Limb (tissue), 2 donors: ENCODE data around the gene HS6ST2.
A peak's percentile ranks its signal among the peaks of the same experiment; 100 is the strongest.

Experiments
- DNase-seq, 2 donors: peaks; one replicate each; pipeline ENCODE4 v3.0.0-alpha.2; 2016; ENCODE audit errors: extremely low spot score in 2 of 2

The HS6ST2 gene

DNA sequence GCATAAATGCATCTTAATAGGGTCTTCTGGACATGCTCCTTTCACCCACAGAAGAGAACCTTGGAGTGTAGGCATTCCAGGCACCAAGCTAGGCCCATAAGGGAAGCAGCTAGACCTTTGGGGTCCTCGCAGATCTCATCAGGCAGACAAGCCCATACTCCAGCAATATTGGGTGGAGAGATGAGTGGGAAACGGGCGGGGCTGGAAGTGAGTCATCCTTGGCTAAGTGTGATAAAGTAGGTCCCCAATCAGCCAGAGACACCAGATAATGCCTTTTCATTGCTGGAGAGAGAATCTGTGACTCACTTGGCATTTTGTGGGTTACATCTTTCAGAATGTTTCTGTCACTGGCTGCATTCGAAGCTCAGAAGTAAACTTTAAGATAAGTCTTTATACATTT lies 336.3 kb downstream of the HS6ST2 start:
- no peak for DNase-seq

DNA sequence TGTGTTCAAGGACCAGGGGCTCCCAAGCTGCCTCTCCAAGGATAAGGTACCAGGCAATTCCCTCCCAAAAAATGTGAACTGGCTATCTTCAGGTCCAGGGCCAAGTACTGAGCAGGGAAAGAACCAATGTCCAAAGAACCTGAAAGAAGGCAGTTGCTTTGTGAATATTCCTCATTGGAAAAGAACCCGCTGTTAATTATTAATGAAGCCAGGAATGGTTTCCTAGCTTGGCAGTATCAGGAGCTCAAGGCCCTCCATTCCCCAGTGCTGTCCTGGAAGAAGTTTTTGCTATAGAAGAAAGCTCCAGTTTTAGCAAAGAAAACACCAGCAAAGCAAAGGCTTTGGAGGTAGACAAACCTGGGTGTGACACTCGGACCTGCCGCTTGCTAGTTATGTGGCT lies 339.6 kb downstream of the HS6ST2 start:
- no peak for DNase-seq

DNA sequence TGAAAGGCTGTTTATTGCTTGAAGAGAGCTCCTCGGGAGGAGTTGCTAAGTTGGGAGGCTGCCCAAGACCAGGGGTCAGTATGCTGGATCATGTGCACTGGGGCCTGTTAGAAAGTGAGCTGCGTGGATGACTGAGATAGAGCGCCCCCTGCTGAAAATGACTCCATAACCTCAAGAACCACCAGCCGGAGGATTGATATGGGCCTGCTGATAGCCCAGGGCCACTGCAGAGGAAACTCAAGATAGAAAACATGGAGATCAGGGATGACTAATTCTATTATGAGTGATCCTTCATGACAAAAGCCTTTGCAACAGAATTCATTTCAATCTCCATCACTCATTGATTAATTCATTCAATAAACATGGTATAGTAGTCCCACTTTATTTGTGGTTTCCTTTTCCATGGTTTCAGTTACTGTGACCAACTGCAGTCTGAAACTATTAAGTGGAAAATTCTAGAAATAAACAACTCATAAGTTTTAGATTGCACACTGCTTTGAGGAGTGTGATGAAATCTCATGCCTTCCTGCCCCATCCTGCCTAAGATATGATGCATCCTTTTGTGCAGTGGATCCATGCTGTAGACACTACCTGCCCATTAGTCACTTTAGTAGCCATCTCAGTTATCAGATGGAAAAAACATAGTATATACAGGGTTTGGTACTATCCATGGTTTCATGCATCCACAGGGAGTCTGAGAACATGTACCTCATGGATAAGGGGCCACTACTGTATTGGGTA lies 342.9 kb downstream of the HS6ST2 start:
- peak in 1 of 2 donors; percentile 1 for DNase-seq

DNA sequence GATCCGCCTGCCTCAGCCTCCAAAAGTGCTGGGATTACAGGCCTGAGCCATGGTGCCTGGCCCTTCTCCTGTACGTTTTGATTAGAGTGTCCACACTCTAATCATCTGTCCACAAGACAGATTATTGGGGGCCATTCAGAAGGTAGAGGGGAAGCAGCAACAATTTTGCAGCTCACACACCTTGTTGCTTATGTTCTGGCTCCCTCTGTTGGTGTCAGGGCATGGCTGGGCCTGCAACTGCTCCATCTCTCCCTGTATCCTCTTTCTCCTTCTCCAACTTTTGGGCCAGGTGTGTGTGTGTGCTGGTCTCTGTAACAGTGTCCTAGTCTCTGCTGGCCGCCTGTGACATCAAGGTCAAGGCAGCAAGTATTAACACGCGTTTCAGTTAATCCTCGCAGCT lies 344.1 kb downstream of the HS6ST2 start:
- DNase-seq: peak in 1 of 2 donors; percentile 1

DNA sequence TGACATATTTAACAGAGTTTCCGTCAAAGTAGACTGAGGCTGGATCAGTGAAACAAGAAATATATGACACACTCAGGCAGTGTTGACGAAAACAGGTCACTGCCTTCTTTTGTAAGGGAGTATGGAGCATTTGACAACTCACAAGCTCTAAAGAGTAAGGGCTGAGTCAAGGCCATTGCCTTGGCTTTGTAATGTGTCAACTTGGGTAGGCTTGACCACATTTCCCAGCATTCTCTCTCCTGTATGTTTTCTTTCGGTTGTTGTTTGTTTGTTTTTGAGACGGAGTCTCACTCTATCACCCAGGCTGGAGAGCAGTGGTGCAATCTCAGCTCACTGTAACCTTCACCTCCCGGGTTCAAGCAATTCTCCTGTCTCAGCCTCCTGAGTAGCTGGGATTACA lies 344.6 kb downstream of the HS6ST2 start:
- no peak for DNase-seq

DNA sequence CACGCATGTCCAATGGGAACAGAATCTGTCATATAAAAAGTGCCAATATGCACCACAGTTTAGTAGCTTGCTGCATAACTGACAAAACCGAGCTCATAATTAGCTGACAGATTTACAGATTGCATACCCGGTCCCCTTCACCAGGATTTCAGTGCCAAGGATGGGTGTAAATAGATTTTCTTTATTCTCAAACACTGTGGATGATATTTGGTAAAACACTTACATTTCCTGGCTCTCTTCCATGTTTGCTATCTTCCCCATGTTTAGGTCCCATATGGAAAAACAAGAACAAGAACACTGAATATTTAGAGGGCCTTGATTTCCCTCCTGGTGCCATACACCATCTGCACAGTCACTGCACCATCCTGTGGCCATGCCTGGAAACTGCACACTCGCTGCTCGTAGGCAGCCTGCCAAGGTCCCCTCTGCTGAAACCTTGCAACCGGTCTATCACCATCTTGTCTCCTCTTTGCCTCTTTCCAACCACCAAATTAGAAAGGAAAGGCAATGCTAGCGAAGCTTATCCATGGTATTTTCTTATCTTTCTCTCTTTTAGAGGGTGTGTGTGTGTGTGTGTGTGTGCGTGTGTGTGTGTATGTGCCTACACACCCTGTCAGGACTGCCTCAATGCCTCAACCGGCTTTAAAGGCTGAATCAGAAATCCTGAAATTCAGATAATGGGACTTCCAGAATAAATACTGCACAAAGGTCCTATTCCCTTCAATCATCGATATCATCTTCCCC lies 345.4 kb downstream of the HS6ST2 start:
- DNase-seq: peak; percentile 17 to 64

DNA sequence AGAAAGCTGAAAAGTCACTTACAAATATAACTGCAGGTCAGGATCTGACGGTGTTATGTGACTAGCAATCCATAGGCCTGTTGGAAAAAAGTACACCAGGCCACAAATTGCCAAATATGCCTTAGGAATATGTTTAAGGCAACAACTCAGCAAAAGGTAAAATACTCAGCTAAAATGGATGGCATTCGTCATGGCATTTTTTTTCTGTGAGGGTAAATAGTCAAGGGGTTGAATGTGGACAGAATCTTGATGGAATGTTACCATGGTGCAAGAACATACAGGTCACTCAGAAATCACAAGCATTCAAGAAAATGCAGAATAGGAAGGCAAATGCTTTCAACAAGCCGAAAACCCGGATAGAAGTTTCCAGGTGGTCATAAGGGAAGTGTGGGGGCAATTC lies 347.9 kb downstream of the HS6ST2 start:
- no peak for DNase-seq

DNA sequence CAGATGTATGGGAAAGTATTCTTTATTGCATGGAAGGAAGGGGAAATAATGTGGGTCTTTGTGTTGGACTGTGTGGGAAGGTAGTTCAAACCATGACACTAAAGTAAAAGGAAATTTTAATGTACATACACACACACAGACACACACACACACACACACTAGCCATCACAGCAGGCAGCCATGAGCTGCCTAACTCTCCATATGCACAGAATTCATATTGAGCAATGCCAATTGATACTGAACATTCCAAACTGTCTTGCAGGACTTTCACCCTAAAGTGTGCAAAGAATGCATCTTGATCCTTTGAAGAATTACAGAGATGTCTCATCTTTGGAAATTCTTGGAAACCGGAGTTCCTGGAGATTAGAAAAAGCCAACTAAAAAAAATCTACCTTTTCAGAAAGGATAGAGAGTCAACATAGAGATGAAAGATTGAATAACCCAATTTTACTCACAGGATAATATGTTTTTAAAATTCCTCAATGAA lies 349.0 kb downstream of the HS6ST2 start:
- no peak for DNase-seq

DNA sequence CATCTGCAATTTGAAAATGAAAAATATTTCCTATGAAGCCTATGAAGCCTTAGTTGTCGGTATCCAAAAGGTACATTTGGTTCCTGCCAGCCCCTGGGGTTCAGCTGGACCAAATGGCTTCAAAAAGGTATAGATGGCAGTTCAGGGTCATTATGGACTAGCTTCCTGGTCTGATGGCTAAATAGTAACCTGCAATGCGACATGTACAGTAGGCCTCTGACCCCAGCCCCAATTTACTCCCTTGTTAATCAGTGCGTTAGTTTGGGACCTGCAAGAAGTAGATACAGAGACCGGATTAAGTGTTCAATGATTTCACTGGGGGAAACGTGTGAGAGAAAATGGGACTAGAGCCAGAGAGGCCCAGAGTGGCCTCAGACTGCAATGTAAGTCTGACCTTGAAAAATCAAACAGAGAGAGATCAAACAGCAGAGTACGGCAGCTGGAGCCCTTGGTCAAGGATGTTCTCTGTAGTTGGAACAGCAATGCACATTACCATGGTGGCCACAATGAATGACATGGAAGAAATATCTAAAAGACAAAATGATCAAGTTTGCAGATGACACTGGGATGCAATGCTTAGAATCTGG lies 354.6 kb downstream of the HS6ST2 start:
- DNase-seq: no peak

DNA sequence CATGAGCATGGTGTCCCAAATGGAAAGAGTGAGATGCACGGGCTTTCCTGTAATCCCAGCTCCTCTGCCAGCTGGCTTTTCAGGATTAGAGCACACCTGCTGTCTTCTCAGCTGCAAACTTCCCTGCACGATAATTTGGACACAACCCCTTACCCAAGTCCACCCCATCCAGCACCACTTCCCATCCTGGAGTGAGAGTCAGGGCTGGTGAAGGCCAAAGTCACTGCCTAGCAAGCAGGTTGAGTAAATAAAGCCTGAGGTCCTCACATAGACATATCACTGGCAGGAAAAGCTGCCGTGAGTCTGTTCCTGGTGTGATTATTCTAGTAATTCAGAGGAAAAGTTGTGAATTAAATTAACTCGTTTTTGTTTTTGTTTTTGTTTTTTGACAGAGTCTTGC lies 355.7 kb downstream of the HS6ST2 start:
- DNase-seq: no peak

DNA sequence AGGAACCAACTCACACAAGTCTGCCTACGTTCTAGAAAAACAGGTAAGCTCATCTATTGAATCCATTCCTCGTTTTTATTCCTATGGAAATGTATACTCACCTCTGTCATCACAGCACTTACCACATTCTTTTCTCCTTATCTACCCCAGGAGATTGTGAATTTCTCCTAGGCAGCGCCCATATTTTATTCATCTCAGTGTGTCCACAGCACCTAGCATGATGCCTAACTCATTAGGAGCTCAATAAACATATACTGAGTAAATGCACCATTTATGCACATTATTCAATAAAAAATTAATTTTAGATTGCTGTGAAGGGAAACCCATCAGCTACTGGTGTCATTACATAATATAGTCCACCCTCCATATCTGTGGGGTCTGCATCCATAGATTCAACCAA lies 363.4 kb downstream of the HS6ST2 start:
- no peak for DNase-seq

DNA sequence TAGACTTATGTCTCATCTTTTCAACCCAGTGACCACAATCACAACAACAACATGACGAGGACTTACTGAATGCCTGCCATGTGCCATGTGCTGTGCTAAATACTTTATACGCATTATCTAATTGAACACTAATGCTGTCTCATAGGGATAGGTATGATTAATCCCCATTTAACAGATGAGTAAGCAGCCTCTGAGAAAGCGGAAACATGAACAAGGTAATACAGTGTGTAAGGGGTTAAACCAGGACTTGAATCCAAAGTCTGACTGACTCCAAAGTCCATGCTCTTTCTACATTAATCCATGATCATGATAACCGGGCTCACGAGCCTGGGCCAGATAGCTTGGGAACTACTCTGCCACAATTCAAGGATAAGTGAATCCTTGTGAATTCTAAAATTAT lies 364.3 kb downstream of the HS6ST2 start:
- no peak for DNase-seq

DNA sequence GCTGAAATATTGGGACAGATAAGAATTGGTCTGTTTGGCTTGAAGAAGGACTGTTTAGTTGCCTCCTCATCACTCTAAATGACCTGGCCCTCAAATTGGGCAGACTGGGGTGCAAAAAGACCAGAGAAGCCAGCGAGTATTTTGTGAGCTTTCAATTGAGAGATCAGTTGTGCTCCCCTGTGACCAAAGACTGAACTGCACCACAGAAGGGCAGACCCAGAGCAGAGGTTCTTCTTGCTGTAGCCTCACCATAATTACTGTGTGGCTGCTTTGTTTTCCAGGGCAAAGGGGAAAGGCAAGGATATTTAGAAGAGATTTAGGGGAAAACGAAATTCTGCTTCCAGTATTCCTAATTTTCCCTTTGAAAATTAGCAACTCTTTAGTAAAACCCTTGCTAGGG lies 365.5 kb downstream of the HS6ST2 start:
- DNase-seq: no peak

DNA sequence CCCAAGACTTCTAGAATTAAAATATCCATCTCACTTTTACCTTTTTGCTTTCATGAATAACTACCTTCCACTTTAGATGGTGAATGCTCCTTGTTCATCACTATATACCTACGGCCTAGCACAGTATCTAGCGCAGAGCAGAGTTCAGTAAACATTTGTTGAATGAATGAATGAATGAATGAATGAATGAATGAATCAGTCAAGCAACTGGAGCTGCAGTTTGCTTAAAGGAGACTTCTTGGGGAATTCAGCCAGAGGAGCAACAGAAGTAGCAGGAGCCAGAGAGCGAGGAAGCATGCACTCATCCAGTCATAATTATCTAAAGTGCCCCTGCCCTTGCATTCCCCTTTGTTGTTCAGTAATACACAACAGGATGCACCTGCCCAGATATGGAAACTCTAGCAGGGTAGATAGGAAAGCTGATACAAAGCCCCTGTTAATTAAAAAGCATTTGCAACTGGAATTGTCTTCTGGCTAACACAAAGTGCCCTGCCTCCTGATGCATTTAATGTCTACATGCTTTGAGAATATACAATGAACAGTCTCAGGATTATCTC lies 366.6 kb downstream of the HS6ST2 start:
- DNase-seq: no peak

DNA sequence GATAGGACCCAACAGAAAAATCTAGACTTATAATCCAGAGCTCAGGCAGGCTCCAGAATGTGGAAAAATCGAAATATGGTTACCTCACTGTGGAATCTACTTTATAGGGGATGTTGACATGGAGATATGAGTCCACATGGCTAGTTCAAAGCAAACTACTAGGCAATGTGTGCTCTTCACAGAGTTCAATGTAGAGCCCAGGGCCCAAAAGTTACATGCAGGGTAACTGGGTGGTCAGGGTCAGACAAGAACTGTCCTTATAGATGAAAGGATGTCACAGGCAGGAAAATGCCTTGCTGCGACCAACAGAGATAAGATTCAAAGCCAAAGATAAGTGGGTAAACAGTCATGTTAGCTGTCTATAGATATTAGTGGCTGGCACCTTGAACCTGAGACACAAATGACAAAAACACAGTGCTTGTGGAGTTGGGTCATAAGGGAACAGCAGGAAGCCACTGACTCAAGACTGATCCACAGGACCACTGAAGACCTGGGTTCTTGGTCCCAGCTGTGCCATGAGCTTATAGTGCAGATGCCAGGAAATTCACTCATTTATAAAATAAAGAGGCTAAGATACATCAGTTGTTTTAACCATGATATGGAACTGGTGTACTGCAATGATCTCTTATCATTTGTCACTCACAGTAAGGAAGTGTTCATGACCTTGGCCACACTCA lies 367.9 kb downstream of the HS6ST2 start:
- DNase-seq: no peak

DNA sequence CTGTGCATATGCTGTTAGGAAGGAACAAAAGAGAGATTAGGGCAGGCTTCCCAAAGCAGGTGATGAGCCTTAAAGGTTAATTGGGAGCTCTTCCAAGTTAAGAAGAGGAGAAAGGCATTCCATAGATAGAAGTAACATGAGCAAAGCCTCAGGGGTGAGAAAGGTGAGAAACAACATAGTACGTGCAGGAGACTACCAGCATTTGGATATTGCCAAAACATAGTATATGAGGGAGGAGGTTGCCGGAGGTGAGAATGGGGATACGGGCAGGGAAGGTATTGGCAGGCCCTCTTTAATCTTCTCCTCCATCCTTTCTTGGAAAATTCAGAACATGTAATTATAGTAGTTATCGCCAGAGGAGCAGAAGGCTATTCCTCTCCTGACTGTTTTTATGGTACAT lies 373.5 kb downstream of the HS6ST2 start:
- no peak for DNase-seq

DNA sequence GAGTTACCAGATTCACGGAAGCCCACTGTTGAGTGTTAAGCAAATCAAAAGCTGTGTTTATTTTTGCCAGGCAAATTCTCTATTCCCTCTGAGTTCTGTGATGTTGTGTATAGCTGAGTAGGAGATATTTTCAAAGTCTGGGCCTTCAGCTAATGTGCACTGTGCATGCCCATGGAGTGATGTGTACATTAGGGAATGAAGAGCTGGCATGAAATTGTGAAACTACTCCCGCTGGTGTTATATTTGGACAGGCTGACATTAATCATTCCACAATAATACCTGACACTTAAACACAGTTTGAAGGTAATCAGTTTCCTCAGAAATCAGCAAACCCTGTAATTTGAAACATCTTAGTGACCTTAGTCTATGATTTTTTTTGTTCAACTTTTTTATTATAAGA lies 381.5 kb downstream of the HS6ST2 start:
- no peak for DNase-seq
